ENCODE results near the gene CGAS. TPM values are rescaled to one million over a fixed set of nuclear protein-coding genes. Genes with fewer than 3 reads are reported as not detected.
A peak's percentile ranks its signal among the peaks of the same experiment; 100 is the strongest.

The CGAS gene
- 5.0 and 5.9 TPM in 2 replicates for total RNA-seq
- polyA plus RNA-seq = 1.6 and 2.7 TPM in 2 replicates
- 1.5 and 2.7 TPM in 2 replicates for polyA plus RNA-seq (2012)
- 0.16 and 0.89 TPM in 2 replicates for polyA minus RNA-seq (ENCODE audit: low replicate concordance)

DNA sequence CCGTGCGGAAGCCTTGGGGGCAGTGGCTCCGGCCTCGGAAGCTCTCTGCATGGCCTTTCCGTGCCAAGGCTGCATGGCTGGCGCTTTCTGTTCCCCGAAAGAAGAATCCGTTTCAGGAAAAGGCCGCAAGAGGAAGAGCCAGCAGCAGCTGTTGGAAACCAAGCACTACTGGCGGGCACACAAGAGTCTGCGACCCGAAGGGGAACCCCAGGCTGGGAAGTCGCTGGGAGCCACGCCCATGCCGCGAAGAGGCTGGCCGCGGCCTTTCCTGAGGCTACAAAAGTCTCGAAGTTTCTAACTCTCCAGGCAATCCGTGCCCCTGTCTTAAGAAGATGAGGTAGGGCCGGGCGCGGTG is at the start of gene CGAS:
Gene CGAS, minus strand, starts transcription at position 191 of the 355 bp plus-strand sequence. Its CDS starts 116 bp downstream, at position 75.
- Histone ChIP-seq H3K36me3 (ENCODE audit: control insufficient read depth, insufficient read depth, low read length) (no peaks in the 10 kb centered on the region), H2AFZ (ENCODE audit: low read length) (peak within 1 kb of the TSS; percentile 84), H3K4me2 (ENCODE audit: extremely low read depth, insufficient read depth, low read length) (peak within 1 kb of the TSS; percentile 81), H3K9ac (ENCODE audit: insufficient read depth, low read length) (peak within 1 kb of the TSS; percentile 78), H4K20me1 (ENCODE audit: control insufficient read depth, extremely low read depth, insufficient read depth, low read length) (no peaks in the 10 kb centered on the region), H3K4me1 (ENCODE audit: control insufficient read depth, extremely low read depth, insufficient read depth, low read length) (no peaks in the 10 kb centered on the region), H3K9me3 (ENCODE audit: control insufficient read depth, insufficient read depth, low read depth, low read length) (no peaks in the 10 kb centered on the region), H3K4me3 (replicated peaks in 1 of 4; ENCODE audit: control extremely low read depth in 1 of 4, insufficient read depth in 1 of 4, low read depth in 3 of 4, low read length in 4 of 4) (peak within 1 kb of the TSS; percentile 77 to 87 (median 81)), H3K27ac (ENCODE audit: insufficient read depth, low read length) (peak within 1 kb of the TSS; percentile 79), H3K79me2 (ENCODE audit: control insufficient read depth, insufficient read depth, low read length) (peaks cover 22% of the 10 kb centered on the region), H3K27me3 (ENCODE audit: control insufficient read depth, insufficient read depth, low read length) (no peaks in the 10 kb centered on the region)
- peak; percentile 50 to 65 for DNase-seq (ENCODE audit: low read depth in 2 of 2)
- no peak for TF ChIP-seq CTCF (conservative IDR thresholded peaks at IDR 0.05 in 1 of 2, IDR thresholded peaks at IDR 0.05 in 1 of 2; ENCODE audit: low read depth in 1 of 2, low read length in 2 of 2)

- H3K4me1 ChIP-seq (ENCODE audit: control insufficient read depth, extremely low read depth, insufficient read depth, low read length) = no peaks in the 10 kb centered on the region
- no peaks in the 10 kb centered on the region for H3K27me3 ChIP-seq (ENCODE audit: control insufficient read depth, insufficient read depth, low read length)
- H3K9me3 ChIP-seq (ENCODE audit: control insufficient read depth, insufficient read depth, low read depth, low read length) = no peaks in the 10 kb centered on the region
- H3K36me3 ChIP-seq (ENCODE audit: control insufficient read depth, insufficient read depth, low read length) = peaks cover 1% of the 10 kb centered on the region
- no peaks in the 10 kb centered on the region for H3K79me2 ChIP-seq (ENCODE audit: control insufficient read depth, insufficient read depth, low read length)
- TF ChIP-seq CTCF (conservative IDR thresholded peaks at IDR 0.05 in 1 of 2, IDR thresholded peaks at IDR 0.05 in 1 of 2; ENCODE audit: low read depth in 1 of 2, low read length in 2 of 2) = no peak
- TF ChIP-seq EZH2 (IDR thresholded peaks at IDR 0.05; ENCODE audit: low read length, missing control alignments) = no peak
- H4K20me1 ChIP-seq (ENCODE audit: control insufficient read depth, extremely low read depth, insufficient read depth, low read length) = no peaks in the 10 kb centered on the region
- H2AFZ ChIP-seq (ENCODE audit: low read length) = no peak overlapping the region
- H3K4me2 ChIP-seq (ENCODE audit: extremely low read depth, insufficient read depth, low read length) = no peak overlapping the region
- no peak overlapping the region for H3K9ac ChIP-seq (ENCODE audit: insufficient read depth, low read length)
- no peak for DNase-seq (ENCODE audit: low read depth in 2 of 2)
- H3K4me3 ChIP-seq (replicated peaks in 1 of 4; ENCODE audit: control extremely low read depth in 1 of 4, insufficient read depth in 1 of 4, low read depth in 3 of 4, low read length in 4 of 4) = no peak overlapping the region
- no peak overlapping the region for H3K27ac ChIP-seq (ENCODE audit: insufficient read depth, low read length)
These were observed 45.8 kb upstream of the CGAS start for GRCh38 chr6:73497915-73498314.

DNA sequence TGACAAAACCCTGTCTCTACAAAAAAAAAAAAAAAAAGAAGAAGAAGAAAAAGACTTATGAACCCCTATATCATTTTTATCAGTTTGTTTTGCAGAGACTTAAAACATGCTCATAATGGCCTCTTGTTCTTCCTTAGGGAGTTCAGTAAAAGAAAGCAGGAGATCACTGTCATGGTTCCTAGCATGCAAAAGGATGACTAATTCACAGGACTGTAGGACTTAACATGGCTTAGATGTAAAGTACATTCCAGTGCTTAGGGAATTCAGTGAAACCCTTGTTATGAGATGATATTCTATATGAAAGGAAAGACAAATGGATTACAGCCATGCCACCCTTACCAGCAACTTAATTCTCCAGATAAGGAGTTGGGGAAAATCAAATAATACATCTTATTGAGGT is 39.3 kb upstream of the CGAS start:
- H3K4me2 ChIP-seq (ENCODE audit: extremely low read depth, insufficient read depth, low read length) = no peak overlapping the region
- peak in 1 of 2 donors; percentile 12 for DNase-seq (ENCODE audit: low read depth in 2 of 2)
- no peaks in the 10 kb centered on the region for H3K9me3 ChIP-seq (ENCODE audit: control insufficient read depth, insufficient read depth, low read depth, low read length)
- H3K4me1 ChIP-seq (ENCODE audit: control insufficient read depth, extremely low read depth, insufficient read depth, low read length) = no peaks in the 10 kb centered on the region
- peaks cover 5% of the 10 kb centered on the region for H3K36me3 ChIP-seq (ENCODE audit: control insufficient read depth, insufficient read depth, low read length)
- H3K27ac ChIP-seq (ENCODE audit: insufficient read depth, low read length) = no peak overlapping the region
- no peak for TF ChIP-seq EZH2 (IDR thresholded peaks at IDR 0.05; ENCODE audit: low read length, missing control alignments)
- no peak for TF ChIP-seq CTCF (conservative IDR thresholded peaks at IDR 0.05 in 1 of 2, IDR thresholded peaks at IDR 0.05 in 1 of 2; ENCODE audit: low read depth in 1 of 2, low read length in 2 of 2)
- no peaks in the 10 kb centered on the region for H3K79me2 ChIP-seq (ENCODE audit: control insufficient read depth, insufficient read depth, low read length)
- no peaks in the 10 kb centered on the region for H3K27me3 ChIP-seq (ENCODE audit: control insufficient read depth, insufficient read depth, low read length)
- H4K20me1 ChIP-seq (ENCODE audit: control insufficient read depth, extremely low read depth, insufficient read depth, low read length) = no peaks in the 10 kb centered on the region
- no peak overlapping the region for H3K9ac ChIP-seq (ENCODE audit: insufficient read depth, low read length)
- H3K4me3 ChIP-seq (replicated peaks in 1 of 4; ENCODE audit: control extremely low read depth in 1 of 4, insufficient read depth in 1 of 4, low read depth in 3 of 4, low read length in 4 of 4) = no peak overlapping the region
- H2AFZ ChIP-seq (ENCODE audit: low read length) = no peak overlapping the region

Data from fibroblast of lung (primary cell).